Endothelial cell of umbilical vein (primary cell): ENCODE data around the gene EZR. TPM values are rescaled to one million over a fixed set of nuclear protein-coding genes. Genes with fewer than 3 reads are reported as not detected.

ENCODE experiments used
- BruUV-seq: library from RNA; stranded (reverse); fragments of 400-500 nt; replicated peaks from 2 replicates; lab custom pipeline; 2021; lab: Mats Ljungman, UMichigan
- CTCF ChIA-PET: fragments of 300-600, 350-600 bp; sonication (Branson Sonifier 250); formaldehyde crosslinking; loops from one replicate; lab custom pipeline; 2021; ENCODE audit warnings: antibody characterized with exemption, inconsistent platforms; lab: Charles Lee
- POLR2A ChIA-PET: fragments of 300-600, 350-600 bp; sonication (Branson Sonifier 250); formaldehyde crosslinking; loops from one replicate; lab custom pipeline; 2021; ENCODE audit warnings: antibody characterized with exemption, inconsistent platforms; lab: Charles Lee
- DNase-seq: peaks from one replicate; pipeline ENCODE4 v3.0.0-alpha.2; 2011; ENCODE audit warnings: low read depth, low spot score
- FAIRE-seq: peaks from 2 replicates; lab custom pipeline; 2011; peaks lifted over from hg19 to GRCh38; lab: Jason Lieb, UNC
- H2AFZ ChIP-seq: 2 replicates; pipeline ENCODE4 v1.6.0; 2012; ENCODE audit warnings: low read depth, low read length, control low read depth, inconsistent platforms
- H3K27ac ChIP-seq: 2 replicates; pipeline ENCODE4 v1.5.1; 2011; ENCODE audit warnings: low read depth, mild to moderate bottlenecking, control low read depth, low read length, moderate library complexity; ENCODE audit not compliant: insufficient read depth
- H3K27me3 ChIP-seq, 2 experiments: 2 replicates each; pipeline versions ENCODE4 v1.6.0 to v1.6.1; 2011; ENCODE audit warnings: low read length in 2 of 2, mixed read lengths in 1 of 2; ENCODE audit not compliant: control insufficient read depth in 2 of 2, insufficient read depth in 2 of 2
- H3K36me3 ChIP-seq, 2 experiments: 2 replicates in 1 of 2; 3 replicates in 1 of 2; pipeline ENCODE4 v1.5.1; 2011; ENCODE audit warnings: low read length in 2 of 2, mild to moderate bottlenecking in 1 of 2, moderate library complexity in 1 of 2; ENCODE audit not compliant: control insufficient read depth in 2 of 2, insufficient read depth in 2 of 2; ENCODE audit errors: extremely low read depth in 1 of 2
- H3K4me1 ChIP-seq: 3 replicates; pipeline ENCODE4 v1.5.1; 2011; ENCODE audit warnings: mild to moderate bottlenecking, low read length; ENCODE audit not compliant: control insufficient read depth, insufficient read depth; ENCODE audit errors: extremely low read depth
- H3K4me2 ChIP-seq: 2 replicates; pipeline ENCODE4 v1.6.1; 2011; ENCODE audit warnings: low read length, control low read depth, mixed read lengths; ENCODE audit not compliant: insufficient read depth
- H3K4me3 ChIP-seq, 3 experiments: fragments of 200-600 bp in 1 of 3; sonication (generic), shearing (Covaris generic) in 1 of 3; replicated peaks in 1 of 3; 2 replicates each; pipeline ENCODE4 v1.5.1; 2011 to 2016; ENCODE audit warnings: control low read depth in 3 of 3, low read length in 3 of 3, mild to moderate bottlenecking in 2 of 3, inconsistent platforms in 1 of 3, low read depth in 1 of 3, moderate library complexity in 1 of 3; ENCODE audit not compliant: insufficient read depth in 1 of 3
- H3K79me2 ChIP-seq: 2 replicates; pipeline ENCODE4 v1.6.0; 2012; ENCODE audit warnings: low read length, inconsistent platforms; ENCODE audit not compliant: control insufficient read depth, insufficient read depth
- H3K9ac ChIP-seq: replicated peaks from 2 replicates; pipeline ENCODE3; 2011; ENCODE audit warnings: low read length, control low read depth; ENCODE audit not compliant: insufficient read depth; ENCODE audit errors: extremely low read depth
- H3K9me1 ChIP-seq: replicated peaks from 3 replicates; pipeline ENCODE4 v1.6.0; 2011; ENCODE audit warnings: mild to moderate bottlenecking, low read length; ENCODE audit not compliant: control insufficient read depth, insufficient read depth; ENCODE audit errors: extremely low read depth
- H3K9me3 ChIP-seq: replicated peaks from 2 replicates; pipeline ENCODE4 v1.5.1; 2012; ENCODE audit warnings: low read length, inconsistent platforms; ENCODE audit not compliant: control insufficient read depth, insufficient read depth
- H4K20me1 ChIP-seq: replicated peaks from 2 replicates; pipeline ENCODE3; 2011; ENCODE audit warnings: mild to moderate bottlenecking, low read length; ENCODE audit not compliant: control insufficient read depth, insufficient read depth; ENCODE audit errors: extremely low read depth
- CTCF ChIP-seq, 2 donors: IDR thresholded peaks; 1 replicate in 1 of 2; 2 replicates in 1 of 2; pipeline ENCODE4 v1.5.1; 2011; ENCODE audit warnings: low read length in 2 of 2, mild to moderate bottlenecking in 2 of 2, moderate library complexity in 2 of 2, control low read depth in 1 of 2, inconsistent platforms in 1 of 2, low read depth in 1 of 2; ENCODE audit not compliant: insufficient read depth in 1 of 2; ENCODE audit errors: extremely low read depth in 1 of 2
- EZH2 ChIP-seq: IDR thresholded peaks from 2 replicates; pipeline ENCODE4 v1.6.1; 2012; ENCODE audit warnings: borderline replicate concordance, low read depth, mild to moderate bottlenecking, moderate library complexity, low read length, inconsistent platforms; ENCODE audit not compliant: severe bottlenecking
- GATA2 ChIP-seq: IDR thresholded peaks from 2 replicates; pipeline ENCODE4 v1.7.0; 2011; ENCODE audit warnings: low read depth, mild to moderate bottlenecking, moderate library complexity, mixed read lengths, low read length; ENCODE audit not compliant: insufficient read length, insufficient read depth
- JUN ChIP-seq: IDR thresholded peaks from 2 replicates; pipeline ENCODE4 v1.6.1; 2011; ENCODE audit warnings: borderline replicate concordance, low read depth; ENCODE audit not compliant: insufficient read length, insufficient read depth
- POLR2A ChIP-seq: IDR thresholded peaks from 2 replicates; pipeline ENCODE4 v1.6.1; 2012; ENCODE audit warnings: low read depth, mild to moderate bottlenecking, control low read depth, low read length
- dilution Hi-C: fragments of 300-500 bp; cut with MboI; formaldehyde crosslinking; loops from one replicate; pipeline ENCODE4 v1.15.0; 2019; ENCODE audit warnings: low sequenced_read_pairs; ENCODE audit not compliant: extremely low pct_ligation_motif_present
- intact Hi-C: fragments of 100-400 bp; cut with micrococcal nuclease; formaldehyde crosslinking; loops from one replicate; pipeline ENCODE4 v1.10.0; 2022
- polyA plus RNA-seq, 4 experiments: library from polyadenylated mRNA; depleted of rRNA in 3 of 4; stranded (reverse) in 3 of 4; unstranded in 1 of 4; fragments of >200 nt; gene quantifications; 2 replicates each; pipeline versions ENCODE4 v1.2.1 to v1.2.3, GENCODE V29; 2011 to 2012; ENCODE audit warnings: missing spikeins in 1 of 4
- total RNA-seq: library from RNA; stranded (reverse); gene quantifications from 2 replicates; pipeline ENCODE4 v1.2.3, GENCODE V29; 2021

Gene EZR
- total and polyA plus RNA-seq, 2 donors (not counting 3 experiments of a cell fraction or from before 2014, with no cell fraction given): 58.5 to 108 TPM

GRCh38 chr6:158774717-158775449 is 44.3 kb downstream of the EZR start:
- intact Hi-C loops: no loop called here
- no peak for TF ChIP-seq JUN
- TF ChIP-seq GATA2: no peak
- TF ChIP-seq EZH2: no peak
- TF ChIP-seq CTCF (IDR thresholded peaks at IDR 0.05; ENCODE audit: extremely low read depth in 1 of 2, insufficient read depth in 1 of 2, low read depth in 1 of 2, low read length in 2 of 2): no peak
- no peak for TF ChIP-seq POLR2A
- dilution Hi-C loops: no loop called here
- CTCF ChIA-PET: interaction anchor here (0.7 to 1.1 kb wide), 2 partner anchors 57 to 1969 kb away, joined by 4 read pairs; no protein-coding TSS in a partner anchor
- H3K9me1 ChIP-seq: no peaks in the 10 kb centered on the region
- no peak overlapping the region for H3K4me3 ChIP-seq
- H3K9ac ChIP-seq: no peak overlapping the region
- FAIRE-seq: no peak
- no peaks in the 10 kb centered on the region for H3K4me1 ChIP-seq
- no peak overlapping the region for H3K4me2 ChIP-seq
- no TSS peak for BruUV-seq
- no peaks in the 10 kb centered on the region for H3K27me3 ChIP-seq
- H3K36me3 ChIP-seq: peaks cover 12 to 42% of the 10 kb centered on the region in 2 experiments
- H3K9me3 ChIP-seq: no peaks in the 10 kb centered on the region
- no peak overlapping the region for H2AFZ ChIP-seq
- no peak overlapping the region for H3K27ac ChIP-seq
- no peaks in the 10 kb centered on the region for H3K79me2 ChIP-seq
- H4K20me1 ChIP-seq: no peaks in the 10 kb centered on the region
- no peak for DNase-seq
- POLR2A ChIA-PET: no interaction called here
